Measurements from ENCODE around the gene VANGL1.

GRCh38 chr1:115687744-115688143 lies 46.0 kb downstream of the VANGL1 start:
- TF ChIP-seq, protein P1, sequence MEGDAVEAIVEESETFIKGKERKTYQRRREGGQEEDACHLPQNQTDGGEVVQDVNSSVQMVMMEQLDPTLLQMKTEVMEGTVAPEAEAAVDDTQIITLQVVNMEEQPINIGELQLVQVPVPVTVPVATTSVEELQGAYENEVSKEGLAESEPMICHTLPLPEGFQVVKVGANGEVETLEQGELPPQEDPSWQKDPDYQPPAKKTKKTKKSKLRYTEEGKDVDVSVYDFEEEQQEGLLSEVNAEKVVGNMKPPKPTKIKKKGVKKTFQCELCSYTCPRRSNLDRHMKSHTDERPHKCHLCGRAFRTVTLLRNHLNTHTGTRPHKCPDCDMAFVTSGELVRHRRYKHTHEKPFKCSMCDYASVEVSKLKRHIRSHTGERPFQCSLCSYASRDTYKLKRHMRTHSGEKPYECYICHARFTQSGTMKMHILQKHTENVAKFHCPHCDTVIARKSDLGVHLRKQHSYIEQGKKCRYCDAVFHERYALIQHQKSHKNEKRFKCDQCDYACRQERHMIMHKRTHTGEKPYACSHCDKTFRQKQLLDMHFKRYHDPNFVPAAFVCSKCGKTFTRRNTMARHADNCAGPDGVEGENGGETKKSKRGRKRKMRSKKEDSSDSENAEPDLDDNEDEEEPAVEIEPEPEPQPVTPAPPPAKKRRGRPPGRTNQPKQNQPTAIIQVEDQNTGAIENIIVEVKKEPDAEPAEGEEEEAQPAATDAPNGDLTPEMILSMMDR (IDR thresholded peaks at IDR 0.05) = no peak
- TF ChIP-seq POLR2A (IDR thresholded peaks at IDR 0.05) = no peak

Data from esophagus squamous epithelium (tissue), 4 donors.